Motor neuron (in vitro differentiated cells): Measurements from ENCODE around the gene OMP. TPM values are rescaled to one million over a fixed set of nuclear protein-coding genes. Genes with fewer than 3 reads are reported as not detected.
"Not testable (repeated sequence)": the region's sequence is repeated elsewhere in the genome, so short reads cannot be mapped to it uniquely, and the experiment has no call there.

ENCODE experiments used
- ATAC-seq, 8 experiments: fragments of 200-7000 bp; cut with Tn5 transposase; replicated peaks in 6 of 8; 2 replicates each; pipeline ENCODE4 v1.8.0; 2021; ENCODE audit warnings: mild to moderate bottlenecking in 8 of 8, moderate library complexity in 8 of 8
- H3K27ac ChIP-seq, 2 donors: fragments of 250-450 bp; sonication (Bioruptor Pico); 2 replicates each; pipeline ENCODE4 v1.9.0; 2021; ENCODE audit warnings: antibody characterized with exemption in 2 of 2, mild to moderate bottlenecking in 2 of 2, moderate library complexity in 1 of 2
- H3K4me1 ChIP-seq, 2 donors: fragments of 250-450 bp; sonication (Bioruptor Pico); replicated peaks in 1 of 2; 2 replicates each; pipeline ENCODE4 v1.6.1; 2021; ENCODE audit warnings: antibody characterized with exemption in 2 of 2, mild to moderate bottlenecking in 2 of 2, moderate library complexity in 1 of 2
- H3K4me3 ChIP-seq, 5 donors: fragments of 250-450 bp; sonication (Bioruptor Pico); 2 replicates each; pipeline ENCODE4 v1.9.0; 2021; ENCODE audit warnings: antibody characterized with exemption in 5 of 5, mild to moderate bottlenecking in 5 of 5, moderate library complexity in 4 of 5
- WGBS, 10 experiments: fragments of 450-650 bp; shearing (Covaris generic); methylation state at CpG; one replicate each; pipeline ENCODE4 v1.0.0; 2022; 5-methylcytosine and 5-hydroxymethylcytosine counted together
- in situ Hi-C, 9 experiments: fragments of 400-800 bp; cut with MboI; loops; one replicate each; pipeline ENCODE4 v1.15.0; 2021; ENCODE audit warnings: low sequenced_read_pairs in 9 of 9, low pct_unique_long_range_greater_than_20kb in 2 of 9; ENCODE audit not compliant: unreplicated experiment in 9 of 9
- total RNA-seq, 8 experiments: library from RNA; unstranded; fragments of 300-600 nt; gene quantifications; 2 replicates each; pipeline versions ENCODE4 v1.2.3 to v1.2.4, GENCODE V29; 2022

Gene OMP, protein sequence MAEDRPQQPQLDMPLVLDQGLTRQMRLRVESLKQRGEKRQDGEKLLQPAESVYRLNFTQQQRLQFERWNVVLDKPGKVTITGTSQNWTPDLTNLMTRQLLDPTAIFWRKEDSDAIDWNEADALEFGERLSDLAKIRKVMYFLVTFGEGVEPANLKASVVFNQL
- total RNA-seq, result 10 to 100 TPM in 2 of 8 experiments, 1 to 10 TPM in 1, not detected in 5; 2.6 to 13.7 (median 11.0) TPM

DNA sequence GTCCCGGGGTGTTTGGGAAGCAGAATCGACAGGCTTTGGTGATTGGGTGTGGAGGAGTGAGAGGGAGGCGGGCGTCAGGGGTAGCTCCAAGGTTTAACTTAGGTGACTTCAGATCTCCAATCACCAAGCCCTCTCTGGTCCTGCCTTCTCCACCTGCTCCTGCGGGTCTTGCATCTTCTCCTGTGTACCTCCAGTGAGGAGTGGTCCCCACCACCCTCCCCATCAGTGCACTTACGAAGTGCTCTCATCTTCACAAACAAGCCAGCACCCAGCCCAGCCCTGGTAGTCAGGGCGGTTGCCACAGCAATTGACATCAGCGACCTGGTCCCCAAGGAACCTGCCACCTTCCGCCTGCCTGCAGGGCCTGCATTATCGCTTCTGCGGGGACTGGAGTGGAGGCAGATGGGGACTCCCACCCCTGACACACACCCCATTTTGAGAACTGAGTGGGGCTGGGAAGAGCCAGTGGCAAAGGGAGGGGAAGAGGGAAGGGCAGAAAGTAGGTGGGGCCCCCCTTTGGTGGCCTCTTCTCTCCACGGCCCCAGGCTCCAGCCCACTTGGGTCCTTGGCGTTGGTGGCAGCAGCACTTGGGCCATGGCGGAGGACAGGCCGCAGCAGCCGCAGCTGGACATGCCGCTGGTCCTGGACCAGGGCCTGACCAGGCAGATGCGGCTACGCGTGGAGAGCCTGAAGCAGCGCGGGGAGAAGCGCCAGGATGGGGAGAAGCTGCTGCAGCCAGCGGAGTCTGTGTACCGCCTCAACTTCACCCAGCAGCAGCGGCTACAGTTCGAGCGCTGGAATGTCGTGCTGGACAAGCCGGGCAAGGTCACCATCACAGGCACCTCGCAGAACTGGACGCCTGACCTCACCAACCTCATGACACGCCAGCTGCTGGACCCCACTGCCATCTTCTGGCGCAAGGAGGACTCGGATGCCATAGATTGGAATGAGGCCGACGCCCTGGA, at the start of gene OMP:
Gene OMP (plus strand): TSS at position 595 of the 965 bp plus-strand sequence. CDS start 0 bp downstream, at position 595.
- in situ Hi-C loops, result loop anchor here in 1 of 9 experiments (10.0 kb wide), 1 partner anchor 48 kb away; no protein-coding TSS in a partner anchor
- WGBS, 10 experiments, result 57 to 100% (median 96%) methylated on average over 1 to 10 of the region's 37 CpGs; no CpG with 5 or more reads in 4 of the 10 experiments
- no peak within 1 kb of the TSS for H3K4me3 ChIP-seq
- H3K27ac ChIP-seq, result no peak within 1 kb of the TSS
- ATAC-seq, result no peak
- no peaks in the 10 kb centered on the region for H3K4me1 ChIP-seq

GRCh38 chr11:77053217-77054015, 49.2 kb upstream of the OMP start:
- Histone ChIP-seq H3K4me3 (no peak overlapping the region), H3K27ac (peak overlapping the region in 1 of 2 donors; percentile 78), H3K4me1 (peaks cover 3 to 22% of the 10 kb centered on the region in 2 donors)
- 70 to 86% (median 80%) methylated on average over 1 to 8 of the region's 14 CpGs for WGBS, 10 experiments
- ATAC-seq, result peak in 2 of 8 experiments; percentile 5 to 29
- in situ Hi-C loops, result loop anchor here in 1 of 9 experiments (10.0 kb wide), 1 partner anchor 51 kb away; the partner anchor contains the start of gene OMP

- Histone ChIP-seq H3K4me3 (no peak overlapping the region), H3K27ac (peak overlapping the region in 1 of 2 donors; percentile 78), H3K4me1 (peaks cover 3 to 22% of the 10 kb centered on the region in 2 donors)
- ATAC-seq, result peak in 4 of 8 experiments; percentile 11 to 73 (median 62)
- 36 to 100% (median 60%) methylated on average over 1 of the region's 1 CpG; no CpG with 5 or more reads in 5 of the 10 experiments for WGBS, 10 experiments
- in situ Hi-C loops, result loop anchor here in 1 of 9 experiments (10.0 kb wide), 1 partner anchor 51 kb away; the partner anchor contains the start of gene OMP
These were observed 48.6 kb upstream of the OMP start for GRCh38 chr11:77054084-77054483.

DNA sequence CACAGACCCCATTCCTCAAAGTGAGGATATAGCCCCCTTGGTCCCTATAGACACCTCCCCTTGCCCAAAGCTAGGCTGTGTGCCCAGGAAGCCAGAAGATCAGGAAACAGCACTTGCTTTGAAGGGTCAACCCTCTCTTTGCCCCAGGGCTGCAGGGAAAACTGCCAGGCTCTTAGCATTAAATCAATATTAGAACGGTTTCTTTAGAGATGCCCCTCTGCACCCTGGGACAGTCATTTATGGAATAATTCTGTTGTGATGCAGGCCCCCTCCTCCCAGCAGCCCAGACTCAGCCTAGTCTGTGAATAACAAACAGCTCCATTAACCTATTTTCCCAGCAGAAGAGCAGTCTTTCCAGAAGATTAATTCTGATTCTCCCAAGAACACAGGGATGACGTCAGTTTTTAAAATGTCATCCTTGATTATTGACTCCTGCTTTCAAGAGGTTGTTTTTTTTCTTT, 47.5 kb upstream of the OMP start:
- H3K27ac ChIP-seq, result peak overlapping the region in 1 of 2 donors; percentile 29
- H3K4me1 ChIP-seq, result peaks cover 3 to 22% of the 10 kb centered on the region in 2 donors
- 17 to 61% (median 32%) methylated on average over 1 to 2 of the region's 2 CpGs; no CpG with 5 or more reads in 4 of the 10 experiments for WGBS, 10 experiments
- no peak overlapping the region for H3K4me3 ChIP-seq
- ATAC-seq, result peak in 6 of 8 experiments; percentile 25 to 98 (median 94)
- in situ Hi-C loops, result loop anchor here in 1 of 9 experiments (10.0 kb wide), 1 partner anchor 50 kb away; the partner anchor contains the start of gene OMP

GRCh38 chr11:77055913-77056312, 46.7 kb upstream of the OMP start:
- ATAC-seq, result no peak
- Histone ChIP-seq H3K27ac (no peak overlapping the region), H3K4me3 (no peak overlapping the region), H3K4me1 (peaks cover 3 to 22% of the 10 kb centered on the region in 2 donors)
- in situ Hi-C loops, result loop anchor here in 1 of 9 experiments (10.0 kb wide), 1 partner anchor 49 kb away; the partner anchor contains the start of gene OMP
- WGBS, 10 experiments, result 100% methylated on average over 1 to 2 of the region's 5 CpGs; no CpG with 5 or more reads in 8 of the 10 experiments

- ATAC-seq, result no peak
- H3K4me1 ChIP-seq, result peaks cover 3 to 22% of the 10 kb centered on the region in 2 donors
- 0 to 100% (median 80%) methylated on average over 1 of the region's 3 CpGs; no CpG with 5 or more reads in 5 of the 10 experiments for WGBS, 10 experiments
- H3K4me3 ChIP-seq, result no peak overlapping the region
- in situ Hi-C loops, result loop anchor here in 1 of 9 experiments (10.0 kb wide), 1 partner anchor 48 kb away; the partner anchor contains the start of gene OMP
- H3K27ac ChIP-seq, result no peak overlapping the region
These were observed 45.7 kb upstream of the OMP start for GRCh38 chr11:77056814-77057402.

- Histone ChIP-seq H3K27ac (no peak overlapping the region), H3K4me3 (no peak overlapping the region), H3K4me1 (peaks cover 3 to 22% of the 10 kb centered on the region in 2 donors)
- in situ Hi-C loops, result loop anchor here in 1 of 9 experiments (10.0 kb wide), 1 partner anchor 47 kb away; the partner anchor contains the start of gene OMP
- ATAC-seq, result no peak
- WGBS, 10 experiments, result 50 to 100% (median 81%) methylated on average over 1 to 7 of the region's 9 CpGs; no CpG with 5 or more reads in 2 of the 10 experiments
These were observed 44.6 kb upstream of the OMP start for GRCh38 chr11:77057938-77058474.

- Histone ChIP-seq H3K4me1 (peaks cover 3 to 13% of the 10 kb centered on the region in 2 donors), H3K4me3 (no peak overlapping the region), H3K27ac (no peak overlapping the region)
- in situ Hi-C loops, result loop anchor here in 1 of 9 experiments (10.0 kb wide), 1 partner anchor 46 kb away; the partner anchor contains the start of gene OMP
- no peak for ATAC-seq
- 17 to 100% (median 77%) methylated on average over 1 to 2 of the region's 2 CpGs; no CpG with 5 or more reads in 6 of the 10 experiments for WGBS, 10 experiments
These were observed 43.7 kb upstream of the OMP start for GRCh38 chr11:77058900-77059299.

GRCh38 chr11:77059806-77060205, 42.8 kb upstream of the OMP start:
- no peak overlapping the region for H3K4me3 ChIP-seq
- H3K27ac ChIP-seq, result no peak overlapping the region
- in situ Hi-C loops, result loop anchor here in 1 of 9 experiments (10.0 kb wide), 1 partner anchor 45 kb away; the partner anchor contains the start of gene OMP
- WGBS, 10 experiments, result 0 to 100% (median 58%) methylated on average over 1 to 5 of the region's 5 CpGs; no CpG with 5 or more reads in 2 of the 10 experiments
- peak in 4 of 8 experiments; percentile 12 to 94 (median 90) for ATAC-seq
- peaks cover 3 to 4% of the 10 kb centered on the region in 2 donors for H3K4me1 ChIP-seq

GRCh38 chr11:77060234-77060633, 42.4 kb upstream of the OMP start:
- H3K27ac ChIP-seq, result no peak overlapping the region
- H3K4me3 ChIP-seq, result no peak overlapping the region
- 0 to 100% (median 80%) methylated on average over 1 to 4 of the region's 4 CpGs; no CpG with 5 or more reads in 2 of the 10 experiments for WGBS, 10 experiments
- peak in 1 of 8 experiments; percentile 2 for ATAC-seq
- no peaks in the 10 kb centered on the region for H3K4me1 ChIP-seq
- in situ Hi-C loops, result no loop called here

DNA sequence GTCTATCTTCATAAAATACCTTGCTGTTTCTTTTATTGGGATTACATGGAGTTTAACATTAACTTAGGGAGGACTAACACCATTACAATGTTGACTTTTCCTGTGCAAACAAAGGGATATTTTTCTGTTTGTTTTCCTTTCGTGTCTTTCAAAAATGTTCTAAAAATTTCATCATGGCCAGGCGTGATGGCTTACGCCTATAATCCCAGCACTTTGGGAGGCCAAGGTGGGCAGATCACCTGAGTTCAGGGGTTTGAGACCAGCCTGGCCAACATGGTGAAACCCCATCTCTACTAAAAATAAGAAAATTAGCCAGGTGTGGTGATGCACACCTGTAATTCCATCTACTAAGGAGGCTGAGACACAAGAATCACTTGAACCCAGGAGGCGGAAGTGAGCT, 41.4 kb upstream of the OMP start:
- ATAC-seq, H3K4me3 ChIP-seq, H3K4me1 ChIP-seq, H3K27ac ChIP-seq, in situ Hi-C loops: not testable (repeated sequence)
- WGBS, 10 experiments, result 50 to 93% (median 74%) methylated on average over 1 to 4 of the region's 4 CpGs; no CpG with 5 or more reads in 1 of the 10 experiments
